HEK293T (cell line): ENCODE measurements around the gene AZI2.

ENCODE experiments used
- ARNT ChIP-seq: fragments of 450-650 bp; IDR thresholded peaks from 2 replicates; pipeline ENCODE4 v1.6.1; 2017; ENCODE audit warnings: mild to moderate bottlenecking
- FOXM1 ChIP-seq: fragments of 450-650 bp; IDR thresholded peaks from 2 replicates; pipeline ENCODE4 v1.6.1; 2017; ENCODE audit warnings: mild to moderate bottlenecking, borderline replicate concordance

DNA sequence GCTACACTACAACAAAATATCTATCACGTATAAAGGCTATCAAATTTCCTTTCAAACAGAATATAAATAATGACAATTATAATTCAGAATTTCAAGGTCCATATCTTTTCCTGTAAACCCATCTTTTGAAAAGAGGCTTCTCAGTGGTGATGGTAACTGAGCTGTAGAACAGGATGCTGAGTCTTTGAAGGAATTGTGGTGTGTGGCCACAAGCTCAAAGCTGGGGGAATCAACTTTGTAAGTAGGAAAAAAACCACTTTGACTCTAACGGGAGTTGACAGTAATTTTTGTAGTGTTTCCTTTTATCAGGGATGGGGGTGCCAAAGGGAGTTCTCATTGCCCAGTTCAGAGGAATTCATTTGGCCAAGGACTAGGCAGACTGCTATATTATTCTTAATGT, 13.4 kb downstream of the AZI2 start:
- TF ChIP-seq ARNT (no peak), FOXM1 (no peak)
